Amniotic stem cell (primary cell): ENCODE results near the gene RBKS.
"Not testable (repeated sequence)": the region's sequence is repeated elsewhere in the genome, so short reads cannot be mapped to it uniquely, and the experiment has no call there.

ENCODE experiments used
- DNase-seq: peaks from one replicate; lab custom pipeline; 2025; lab: John Stamatoyannopoulos, UW

The RBKS gene

DNA sequence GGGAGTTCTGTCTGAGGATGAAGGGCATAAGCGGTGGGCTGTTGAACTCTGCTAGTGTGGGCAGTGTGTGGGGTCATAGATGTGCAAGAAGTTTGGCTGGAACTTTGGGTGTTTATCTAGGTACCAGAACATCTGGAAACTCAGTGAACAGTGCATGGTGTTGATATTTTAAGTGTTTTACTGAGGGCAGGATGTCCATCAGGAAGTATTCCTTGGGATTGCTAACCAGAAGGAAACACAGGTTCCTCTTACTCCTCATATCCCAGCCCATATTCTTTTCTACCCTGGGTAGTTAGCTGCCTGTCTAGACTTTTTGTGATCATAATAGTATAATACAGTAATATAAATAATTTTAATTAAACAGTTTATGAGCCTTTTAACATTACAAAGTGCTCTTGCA is 15.9 kb upstream of the RBKS start:
- DNase-seq: no peak

DNA sequence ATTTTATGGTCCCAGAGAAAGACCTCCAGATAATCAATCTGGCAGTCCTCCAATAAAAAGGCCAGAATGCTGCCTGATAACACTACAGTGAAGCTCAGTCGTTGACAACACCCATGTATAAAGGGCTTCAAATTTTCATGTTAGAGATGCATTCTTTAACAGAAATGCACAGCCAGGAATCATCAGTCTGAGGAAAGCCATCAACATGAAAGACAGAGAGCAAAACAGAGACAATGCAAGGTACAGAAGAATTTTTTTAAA is 14.1 kb upstream of the RBKS start:
- no peak for DNase-seq

DNA sequence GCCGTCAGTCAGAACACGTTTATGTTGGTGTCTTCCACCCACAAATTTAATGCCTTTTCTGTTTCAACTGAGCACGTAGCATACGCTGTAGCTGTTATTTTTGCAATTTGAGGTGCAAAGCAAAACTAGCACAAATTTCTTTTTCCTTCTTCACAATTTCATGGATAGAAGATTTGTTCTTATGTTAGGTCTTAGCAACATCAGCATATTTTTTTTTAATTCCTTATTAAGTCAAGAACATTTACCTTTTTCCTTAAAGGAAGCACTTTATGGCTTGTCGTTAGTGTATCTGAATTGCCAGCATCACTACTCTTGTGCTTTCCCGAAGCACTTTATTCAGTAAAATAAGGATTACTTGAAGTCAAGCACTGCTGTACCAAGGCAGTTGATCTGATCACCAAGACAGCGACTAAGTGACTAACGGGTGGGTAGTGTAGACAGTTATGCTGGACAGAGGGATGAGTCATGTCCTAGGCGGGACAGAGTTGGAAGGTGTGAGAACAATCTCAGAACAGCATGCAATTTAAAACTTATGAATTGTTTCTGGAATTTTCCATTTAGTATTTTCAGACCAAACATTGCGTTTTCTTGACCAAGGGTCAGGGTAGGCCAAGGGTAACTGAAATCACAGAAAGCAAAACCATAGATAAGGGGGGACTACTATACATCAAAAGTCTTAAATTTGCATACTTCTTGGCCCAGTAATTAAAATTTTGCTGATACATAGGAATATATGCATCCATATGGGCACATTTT is 13.6 kb upstream of the RBKS start:
- no peak for DNase-seq

DNA sequence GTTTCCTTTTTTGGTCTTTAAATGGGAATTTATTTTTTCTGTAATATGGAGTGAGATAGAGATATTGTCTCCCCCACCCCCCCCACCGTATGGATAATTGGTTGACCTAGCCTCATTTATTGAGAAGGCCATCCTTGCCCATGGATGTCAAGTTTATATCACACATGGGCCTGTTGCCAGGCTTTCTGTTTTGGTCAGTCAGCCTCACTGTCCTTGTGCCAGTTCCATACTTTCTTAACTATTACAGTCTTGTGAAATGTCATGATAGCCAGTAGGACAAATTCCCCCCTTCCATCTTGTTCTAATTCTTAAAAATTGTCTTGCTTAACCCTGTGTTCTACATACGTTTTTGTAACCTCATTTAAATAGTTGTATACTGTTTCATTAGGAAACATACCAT is 12.8 kb upstream of the RBKS start:
- DNase-seq: no peak

DNA sequence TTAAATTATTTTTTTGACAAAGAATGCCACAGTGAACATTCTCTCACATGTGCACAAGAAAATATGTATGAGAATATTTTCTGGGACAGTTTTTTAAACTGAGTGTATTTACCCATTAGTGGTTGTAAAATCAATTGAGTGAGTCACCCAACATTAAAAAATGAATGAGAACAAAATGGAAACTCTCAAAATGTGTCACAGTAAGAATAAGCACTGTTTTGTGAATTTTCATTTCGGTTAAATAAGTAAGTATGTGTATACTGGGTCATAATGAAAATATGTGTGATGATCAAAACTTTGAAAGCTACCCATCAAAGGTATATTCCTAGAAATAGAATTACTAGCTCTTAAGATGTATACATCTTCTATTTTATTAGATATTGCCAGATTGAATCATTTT is 11.9 kb upstream of the RBKS start:
- DNase-seq: no peak

DNA sequence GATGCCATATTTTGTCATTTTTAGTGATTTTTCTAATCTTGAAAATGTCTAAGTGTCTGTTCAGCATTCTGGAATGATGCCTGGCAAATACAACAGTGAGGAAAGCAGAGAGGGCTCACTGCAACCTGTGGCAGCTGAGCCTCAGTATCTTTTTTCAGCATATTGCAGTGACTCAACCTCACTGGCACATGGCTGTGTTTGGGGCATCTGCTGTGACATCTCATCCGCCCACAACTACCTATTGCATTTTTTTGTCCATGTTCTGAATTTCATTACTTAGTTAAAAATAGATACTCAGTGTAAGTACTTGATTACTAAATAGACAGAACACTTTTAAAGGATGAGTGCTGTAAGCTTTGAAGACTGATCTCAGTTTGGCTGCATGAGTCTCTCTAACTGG is 11.0 kb upstream of the RBKS start:
- DNase-seq: no peak

DNA sequence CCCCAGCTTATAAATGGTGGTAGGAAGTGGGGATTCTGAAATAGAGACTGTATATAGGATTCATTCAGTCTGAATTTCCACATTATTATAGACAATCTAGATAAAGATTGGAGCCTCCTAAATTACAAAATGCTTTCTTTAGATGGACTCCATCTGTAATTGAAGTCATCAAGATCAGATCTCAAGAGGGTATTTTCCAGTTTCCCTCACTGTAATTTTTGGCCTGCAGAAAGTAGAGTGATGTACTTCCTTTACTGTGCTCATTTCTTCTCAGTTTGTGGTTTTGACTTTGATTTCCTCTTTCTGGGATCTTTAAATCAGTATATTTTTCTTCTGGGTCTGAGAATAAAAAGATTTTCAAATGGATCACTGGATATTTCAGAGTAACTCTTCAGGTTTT is 7.5 kb upstream of the RBKS start:
- no peak for DNase-seq

DNA sequence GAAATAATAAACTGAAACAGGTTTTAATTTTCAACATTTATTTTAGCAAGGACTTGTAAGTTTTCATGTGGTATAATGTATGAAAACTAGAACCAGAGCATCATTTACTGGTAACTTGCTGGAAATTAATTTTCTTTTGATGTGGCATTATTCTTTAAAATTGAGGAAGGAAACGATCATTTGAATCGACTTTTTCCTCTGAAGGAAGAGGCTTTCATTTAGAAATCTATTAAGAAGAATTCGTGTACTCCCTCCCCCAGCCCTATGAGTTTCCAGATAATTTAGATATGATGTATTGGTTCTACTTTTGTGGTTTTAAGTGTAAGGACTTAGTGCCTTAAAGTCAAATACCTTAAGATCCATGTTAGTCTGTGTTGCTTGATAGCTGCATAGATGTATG is 2.8 kb upstream of the RBKS start:
- no peak for DNase-seq

DNA sequence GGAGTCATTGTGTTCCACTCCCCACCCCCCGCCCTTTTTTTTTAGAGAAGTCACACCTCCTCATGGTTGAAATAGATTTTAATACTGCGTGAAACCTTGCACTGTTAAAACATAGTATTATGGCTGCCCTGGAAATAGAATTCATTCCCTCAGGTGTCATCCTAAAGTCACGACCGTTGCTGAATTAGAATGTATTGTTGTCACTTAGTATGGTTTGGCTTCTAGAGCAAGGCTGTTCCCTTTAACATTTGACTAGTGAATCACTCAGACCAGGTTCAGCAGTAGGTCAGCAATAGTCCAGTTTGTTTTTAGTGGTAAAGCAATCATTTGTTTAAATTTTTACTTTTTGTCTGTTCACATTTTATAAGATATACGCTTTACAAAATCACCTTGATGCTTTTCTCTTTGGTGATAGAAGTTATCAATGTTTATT is 1.5 kb upstream of the RBKS start:
- no peak for DNase-seq

DNA sequence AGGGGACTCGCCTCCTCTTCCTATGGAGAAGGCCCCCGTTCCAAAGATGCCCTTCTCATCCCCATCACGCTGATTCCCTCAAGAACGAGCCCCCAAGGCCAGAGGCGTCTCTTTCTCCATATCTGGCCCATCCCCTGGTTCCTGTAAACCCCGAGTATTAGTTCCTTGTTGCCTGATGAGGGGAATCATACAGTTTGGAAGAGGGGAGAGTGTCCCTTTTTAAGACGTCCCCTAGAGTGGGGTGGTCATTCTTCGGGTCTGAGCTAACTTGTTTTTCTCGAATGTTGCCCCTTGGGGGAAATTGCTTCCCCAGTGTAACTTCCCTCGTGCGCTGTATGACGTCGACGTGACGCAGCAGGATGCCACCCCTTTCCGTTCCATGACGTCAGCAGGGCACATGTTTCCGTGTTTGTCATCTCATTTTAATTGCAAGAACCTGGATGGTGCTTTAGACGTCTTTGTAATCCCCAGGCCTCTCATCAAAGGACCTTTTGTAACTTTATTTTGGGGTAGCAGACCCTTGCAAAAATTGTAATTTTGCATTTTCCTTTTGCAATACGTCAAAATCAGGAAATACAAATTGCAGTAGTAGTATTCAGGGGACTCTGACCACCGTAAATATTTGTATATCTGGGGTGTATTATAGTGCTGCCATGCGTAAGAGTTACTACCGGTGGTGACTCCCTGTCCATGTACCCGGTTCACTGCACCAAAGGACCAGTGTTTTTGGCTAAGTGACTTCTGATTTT is 911 bp upstream of the RBKS start:
- peak; percentile 61 for DNase-seq

DNA sequence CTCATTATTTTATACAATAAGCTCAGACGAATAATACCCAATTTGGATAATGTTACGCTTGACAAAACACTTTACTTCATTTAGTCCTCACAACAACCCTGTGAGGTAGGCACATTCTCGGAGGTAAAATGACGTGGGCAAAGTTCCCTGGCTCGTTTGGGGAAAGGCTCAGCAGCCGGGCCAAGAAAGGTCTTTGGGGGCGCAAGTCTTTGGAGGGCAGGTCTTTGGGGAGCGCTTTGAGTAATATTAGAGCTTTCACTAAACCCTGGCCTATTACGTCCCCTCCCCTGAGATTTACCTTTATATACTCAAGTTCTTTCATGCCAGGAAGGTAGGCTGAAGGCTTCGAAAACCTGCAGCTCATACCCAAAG is 427 bp downstream of the RBKS start:
- DNase-seq: no peak

DNA sequence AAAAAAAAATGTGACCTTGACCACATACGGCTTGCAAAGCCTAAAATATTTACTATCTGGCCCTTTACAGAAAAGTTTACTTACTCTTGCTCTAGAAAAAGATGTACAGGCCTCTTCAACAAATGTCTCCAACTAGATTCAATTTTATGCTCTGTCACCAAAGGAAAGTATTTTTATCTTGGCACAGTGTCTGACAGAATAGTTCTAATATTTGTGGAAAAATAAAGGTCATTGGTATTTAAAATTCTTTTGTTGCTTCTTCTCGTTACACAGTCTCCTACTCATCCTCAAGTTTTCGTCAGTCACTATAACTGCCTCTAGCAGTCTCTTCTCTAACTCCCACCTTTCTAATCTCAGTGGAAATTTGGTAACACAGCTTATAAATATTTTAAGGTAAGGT is 1.4 kb downstream of the RBKS start:
- DNase-seq: no peak

DNA sequence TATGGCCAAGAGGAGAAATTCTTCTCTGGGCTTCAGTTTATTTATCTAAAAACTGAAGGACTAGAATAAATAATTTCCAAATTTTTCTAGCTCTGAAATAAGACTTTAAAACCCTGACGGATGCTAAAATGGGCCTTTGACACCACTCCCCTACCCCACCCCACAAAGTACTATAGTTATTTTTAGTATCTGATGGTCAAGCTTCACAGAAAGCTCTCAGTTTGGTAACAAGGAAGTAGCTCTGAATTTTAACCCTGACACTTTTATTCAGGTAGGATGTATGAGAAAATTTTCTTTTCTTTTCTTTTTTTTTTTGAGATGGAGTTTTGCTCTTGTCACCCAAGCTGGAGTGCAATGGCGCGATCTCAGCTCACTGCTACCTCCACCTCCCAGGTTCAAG is 2.4 kb downstream of the RBKS start:
- no peak for DNase-seq

DNA sequence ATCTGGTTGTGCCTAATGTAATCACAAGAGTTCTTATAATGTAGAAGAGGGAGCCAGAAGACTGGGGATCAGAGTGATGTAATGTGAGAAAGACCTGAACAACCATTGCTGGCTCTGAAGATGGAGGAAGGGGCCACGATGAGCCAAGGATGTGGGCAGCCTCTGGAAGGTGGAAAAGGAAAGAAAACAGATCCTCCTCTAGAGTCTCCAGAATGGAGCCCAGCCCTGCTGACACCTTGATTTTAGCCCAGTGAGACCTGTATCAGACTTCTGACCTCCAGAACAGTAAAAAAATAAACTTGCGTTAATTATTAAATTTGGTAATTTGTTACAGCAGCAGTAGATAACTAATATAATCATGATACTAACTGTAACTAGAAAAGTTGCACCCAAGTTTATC is 3.1 kb downstream of the RBKS start:
- DNase-seq: no peak

DNA sequence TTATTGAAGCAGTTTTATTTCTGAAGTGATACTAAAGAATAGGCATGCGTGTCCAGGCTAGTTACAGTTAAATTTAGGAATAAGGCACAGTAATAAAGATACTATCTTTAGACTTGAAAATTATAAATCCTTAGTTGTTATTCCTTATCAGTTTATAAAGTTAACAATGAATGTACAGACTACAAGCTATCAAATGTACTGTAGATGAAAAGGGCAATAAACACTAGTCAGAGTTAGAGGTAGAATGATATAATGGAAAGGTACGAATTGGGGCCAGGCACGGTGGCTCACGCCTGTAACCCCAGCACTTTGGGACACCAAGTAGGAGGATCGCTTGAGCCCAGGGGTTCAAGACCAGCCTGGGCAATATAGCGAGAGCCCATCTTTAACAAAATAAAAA is 3.9 kb downstream of the RBKS start:
- DNase-seq: no peak

DNA sequence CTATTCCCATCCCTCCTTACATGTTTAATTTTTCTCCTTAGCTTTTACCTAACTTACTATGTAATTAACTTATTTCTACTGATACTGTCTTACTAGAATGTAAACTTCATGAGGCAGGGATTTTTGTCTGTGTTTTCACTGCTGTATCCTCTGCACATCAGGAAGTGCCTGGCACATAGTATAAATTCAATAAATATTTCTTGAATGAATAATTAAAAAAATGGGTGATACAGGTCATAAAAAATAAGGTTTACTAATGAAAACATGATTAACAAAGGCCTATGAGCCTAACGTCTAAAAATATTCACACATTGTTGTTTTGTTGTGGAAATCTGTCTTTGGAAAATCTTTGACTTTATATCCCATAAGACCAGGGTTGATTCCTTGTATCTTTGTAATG is 4.5 kb downstream of the RBKS start:
- DNase-seq: no peak

DNA sequence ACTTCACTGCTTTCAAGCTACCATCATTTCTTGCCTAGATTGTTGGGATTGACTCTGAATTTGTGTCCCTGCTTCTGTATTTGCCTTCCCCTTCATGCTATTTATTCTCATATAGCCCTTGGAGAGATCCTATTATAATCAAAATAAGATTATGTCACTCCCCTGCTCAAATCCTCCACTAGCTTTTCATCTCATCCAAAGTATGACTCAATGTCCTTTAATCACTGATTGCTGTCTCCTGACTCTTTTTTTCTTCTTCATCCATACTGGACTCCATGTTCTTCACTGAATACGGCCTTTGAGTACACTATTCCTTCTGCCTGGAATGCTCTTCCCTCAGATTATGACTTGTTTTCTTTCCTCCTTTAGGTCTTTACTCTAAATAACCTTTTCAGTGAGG is 5.0 kb downstream of the RBKS start:
- DNase-seq: no peak

DNA sequence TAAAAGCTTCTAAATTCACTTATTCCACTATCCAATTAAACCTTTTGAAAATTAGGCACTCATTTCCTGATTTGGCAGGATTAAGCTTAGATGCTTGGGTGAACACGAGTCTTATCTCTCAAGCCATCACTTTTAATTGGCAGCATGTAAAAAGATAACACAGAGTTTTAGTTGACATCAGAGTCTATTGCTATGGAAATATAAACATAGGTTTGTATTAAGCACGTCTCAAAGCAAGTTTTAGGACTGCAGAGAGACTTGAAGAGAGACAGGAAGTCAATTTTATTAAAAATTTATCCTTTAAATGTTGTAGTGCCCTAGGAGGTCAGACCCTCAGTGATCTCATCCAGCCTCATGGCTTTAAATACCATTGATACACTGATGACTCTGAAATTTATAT is 5.6 kb downstream of the RBKS start:
- no peak for DNase-seq

DNA sequence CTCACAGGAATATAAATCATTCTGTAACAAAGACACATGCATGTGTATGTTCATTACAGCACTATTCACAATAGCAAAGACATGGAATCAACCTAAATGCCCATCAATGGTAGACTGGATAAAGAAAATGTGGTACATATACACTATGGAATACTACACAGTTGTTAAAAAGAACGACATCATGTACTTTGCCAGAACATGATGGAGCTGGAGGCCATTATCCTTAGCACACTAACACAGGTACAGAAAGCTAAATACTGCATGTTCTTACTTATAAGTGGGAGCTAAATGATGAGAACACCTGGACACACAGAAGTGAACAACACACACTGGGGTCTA is 7.6 kb downstream of the RBKS start:
- not testable (repeated sequence) for DNase-seq

DNA sequence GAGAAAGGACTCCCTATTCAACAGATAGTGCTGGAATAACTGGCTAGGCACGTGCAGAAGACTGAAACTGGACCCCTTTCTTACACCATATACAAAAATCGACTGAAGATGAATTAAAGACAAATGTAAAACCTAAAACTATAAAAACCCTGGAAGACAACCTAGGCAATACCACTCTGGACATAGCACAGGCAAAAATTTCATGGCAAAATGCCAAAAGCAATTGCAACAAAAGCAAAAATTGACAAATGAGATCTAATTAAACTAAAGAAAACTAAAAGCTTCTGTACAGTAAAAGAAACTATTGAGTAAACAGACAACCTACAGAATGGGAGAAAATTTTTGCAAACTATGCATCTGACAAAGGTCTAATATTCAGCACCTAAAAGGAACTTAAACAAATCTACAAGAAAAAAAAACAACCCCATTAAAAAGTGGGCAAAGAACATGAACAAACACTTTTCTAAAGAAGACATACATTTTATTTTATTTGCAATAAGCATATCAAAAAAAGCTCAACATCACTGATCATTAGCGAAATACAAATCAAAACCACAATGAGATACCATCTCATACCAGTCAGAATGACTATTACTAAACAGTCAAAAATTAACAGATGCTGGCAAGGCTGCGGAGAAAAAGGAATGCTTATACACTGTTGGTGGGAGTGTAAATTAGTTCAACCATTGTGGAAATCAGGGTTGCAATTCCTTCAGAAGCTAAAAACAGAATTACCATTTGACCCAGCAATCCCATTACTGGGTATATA is 8.2 kb downstream of the RBKS start:
- DNase-seq: not testable (repeated sequence)

DNA sequence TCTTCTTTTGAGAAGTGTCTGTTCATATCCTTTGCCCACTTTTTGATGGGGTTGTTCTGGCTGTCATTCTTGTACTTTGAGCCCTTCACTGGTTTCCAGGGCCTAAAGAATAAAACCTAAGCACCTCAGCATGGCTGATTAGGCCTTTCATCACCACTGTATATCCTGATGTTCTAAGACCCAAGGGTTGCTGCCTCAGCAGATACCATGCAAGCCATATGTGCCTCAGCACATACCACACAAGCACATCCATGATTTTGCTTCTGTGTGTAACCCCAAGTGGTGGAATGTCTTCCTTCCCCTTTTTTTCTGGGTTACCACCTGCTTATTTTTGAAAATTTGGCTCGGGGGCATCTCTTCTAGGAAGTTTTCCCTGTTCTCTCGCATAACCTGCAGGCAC is 11.4 kb downstream of the RBKS start:
- no peak for DNase-seq

DNA sequence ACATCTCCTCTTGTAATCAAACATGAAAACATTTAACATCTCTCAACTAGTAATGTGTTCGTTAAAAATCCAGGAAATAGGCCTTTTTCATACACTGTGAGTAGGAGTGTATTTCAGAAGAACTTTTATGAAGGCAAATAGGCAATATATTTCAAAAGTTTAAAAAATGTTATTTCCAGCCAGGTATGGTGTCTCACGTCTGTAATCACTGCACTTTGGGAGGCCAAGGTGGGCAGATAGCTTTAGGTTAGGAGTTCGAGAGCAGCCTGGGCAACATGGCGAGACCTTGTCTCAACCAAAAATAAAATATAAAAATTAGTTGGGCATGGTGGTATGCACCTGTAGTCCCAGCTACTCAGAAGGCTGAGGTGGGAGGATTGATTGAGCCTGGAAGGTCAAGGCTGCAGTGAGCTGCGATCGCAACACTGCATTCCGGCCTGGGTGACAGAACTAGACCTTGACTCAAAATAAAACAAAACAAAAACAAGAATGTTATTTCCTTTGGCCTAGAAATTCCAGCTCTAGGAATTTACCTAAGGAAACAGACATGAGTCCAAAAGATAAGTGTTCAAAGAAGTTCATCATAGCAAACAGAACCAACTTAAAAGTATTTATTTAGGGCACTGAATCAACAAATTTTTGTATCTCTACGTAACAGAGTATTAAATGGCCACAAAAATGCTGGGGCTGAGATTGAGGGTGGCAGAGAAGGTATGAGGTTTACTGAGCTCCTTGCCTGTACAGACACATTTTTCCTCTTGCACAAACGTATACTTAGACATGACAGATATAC is 14.9 kb downstream of the RBKS start:
- DNase-seq: no peak

DNA sequence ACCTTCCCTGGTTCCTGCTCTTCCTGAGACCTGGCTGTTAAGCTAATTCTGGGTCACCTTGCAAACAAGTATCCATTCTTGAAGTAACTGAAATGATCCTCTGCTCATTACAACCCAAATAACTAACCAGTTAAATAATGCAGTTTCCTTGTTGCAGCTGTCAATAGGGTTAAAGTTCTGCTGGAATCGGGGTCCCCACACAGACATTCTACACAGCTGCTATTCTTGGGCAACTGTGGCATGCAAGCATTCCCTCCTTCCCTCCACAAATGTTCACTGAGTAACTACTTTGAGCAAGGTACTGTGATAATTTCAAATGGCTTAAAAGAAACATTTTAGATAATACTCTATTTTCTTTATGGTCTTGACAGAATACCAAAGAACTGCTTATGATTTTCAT is 17.1 kb downstream of the RBKS start:
- DNase-seq: no peak
